ENCODE data around the gene ZNF345.
A peak's percentile ranks its signal among the peaks of the same experiment; 100 is the strongest.

DNA sequence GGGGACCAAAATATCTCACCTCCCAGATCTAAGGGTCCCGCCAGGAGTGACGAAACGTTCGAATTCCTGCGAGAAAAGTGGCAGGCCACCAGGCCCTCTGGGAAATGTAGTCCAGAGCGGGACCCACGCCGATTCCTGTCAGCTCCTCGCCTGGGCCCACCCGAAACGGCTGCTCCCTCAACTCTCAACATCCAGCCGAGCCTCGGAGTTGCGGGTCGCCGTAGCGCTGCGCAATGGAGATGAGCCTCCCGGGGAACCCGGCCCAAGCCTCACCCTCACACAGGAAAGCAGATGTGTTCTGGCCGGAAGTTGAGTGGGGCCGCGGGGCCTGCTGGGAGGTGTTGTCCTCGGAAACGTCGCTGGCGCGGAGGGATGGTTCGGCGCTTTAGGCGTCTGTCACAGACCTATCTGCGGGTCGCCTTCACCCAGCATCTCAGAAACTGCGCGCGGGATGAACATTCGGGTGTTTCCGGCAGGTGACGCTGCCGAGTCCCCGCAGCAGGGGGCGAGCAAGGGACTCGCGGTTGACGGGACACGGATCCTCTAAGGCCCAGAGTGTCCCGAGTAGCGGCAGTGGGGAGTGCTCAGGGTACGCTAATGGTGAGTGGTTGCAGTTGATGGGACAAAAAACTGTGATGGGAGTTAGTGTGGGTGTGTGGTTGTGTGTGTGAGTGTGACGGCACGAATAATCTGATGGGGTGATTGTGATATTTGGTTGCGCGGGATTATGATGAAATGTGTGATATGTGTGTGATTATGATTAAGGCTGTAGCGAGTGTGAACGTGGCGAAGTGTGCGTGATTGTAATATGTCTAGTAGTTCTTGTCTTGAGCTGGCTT, 65.5 kb downstream of the ZNF345 start, which contains the start of the genes ZNF568 and ZNF829:
- TF ChIP-seq CTCF (IDR thresholded peaks at IDR 0.05; ENCODE audit: low read depth, low read length, poor library complexity, severe bottlenecking) (peak; percentile 52), EZH2phosphoT487 (IDR thresholded peaks at IDR 0.05; ENCODE audit: borderline replicate concordance, low read length) (no peak)

All from DOHH2 (cell line).